Left renal pelvis (tissue), 4 donors: ENCODE results near the gene ALDH3A2. TPM values are rescaled to one million over a fixed set of nuclear protein-coding genes. Genes with fewer than 3 reads are reported as not detected.

ENCODE experiments used
- DNase-seq, 4 donors: peaks; one replicate each; pipeline ENCODE4 v3.0.0-alpha.2; 2013; ENCODE audit warnings: low read depth in 4 of 4, low spot score in 3 of 4
- polyA plus RNA-seq, 4 donors: library from polyadenylated mRNA; unstranded; fragments of 120-200 nt; gene quantifications; one replicate each; pipeline ENCODE4 v1.2.1, GENCODE V29; 2013; ENCODE audit not compliant: insufficient read length in 4 of 4

Gene ALDH3A2
- polyA plus RNA-seq, 4 donors: 81.5 to 98.0 (median 94.9) TPM

DNA sequence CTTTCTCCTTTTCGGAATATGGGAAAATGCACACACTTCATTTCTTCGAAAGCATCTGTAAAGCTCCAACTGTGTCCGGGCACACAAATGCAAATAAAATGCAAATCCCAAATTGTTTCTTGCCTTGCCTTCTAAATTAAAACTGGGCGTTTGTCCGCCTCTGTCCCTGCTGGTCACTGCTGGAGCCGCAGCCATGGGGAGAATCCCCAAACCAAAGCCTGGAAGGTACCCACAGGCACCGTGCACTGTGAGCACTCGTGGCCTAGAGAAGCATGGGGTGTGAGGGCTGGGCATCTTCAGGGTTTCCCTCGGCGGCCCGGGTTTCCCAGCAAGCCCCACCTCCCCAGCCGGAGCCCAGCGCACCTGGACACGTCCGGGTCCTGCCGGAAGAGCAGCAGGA is 64.9 kb downstream of the ALDH3A2 start:
- no peak for DNase-seq

DNA sequence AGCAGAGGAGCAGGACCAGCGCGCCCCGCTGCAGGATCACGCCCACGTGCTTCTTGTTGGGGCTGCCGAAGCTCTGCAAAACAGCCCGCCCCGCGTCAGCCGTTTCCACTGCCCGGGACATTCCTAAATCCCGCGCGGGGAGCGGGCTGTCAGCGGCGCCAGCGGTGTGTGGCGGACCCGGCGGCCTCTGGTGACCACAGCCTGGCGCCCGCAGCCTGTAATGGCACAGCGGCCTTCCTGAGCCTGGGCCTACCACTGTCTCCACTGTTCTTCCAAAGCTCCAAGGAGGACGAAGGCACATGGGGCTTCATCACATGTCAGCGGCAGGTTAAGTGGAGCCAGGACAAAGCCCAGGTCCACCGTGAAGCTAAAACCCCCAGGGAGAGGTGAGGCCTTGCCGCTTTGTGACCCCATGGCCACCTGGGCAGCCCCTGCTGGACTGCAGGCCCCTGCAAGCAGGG is 65.4 kb downstream of the ALDH3A2 start:
- DNase-seq: no peak

DNA sequence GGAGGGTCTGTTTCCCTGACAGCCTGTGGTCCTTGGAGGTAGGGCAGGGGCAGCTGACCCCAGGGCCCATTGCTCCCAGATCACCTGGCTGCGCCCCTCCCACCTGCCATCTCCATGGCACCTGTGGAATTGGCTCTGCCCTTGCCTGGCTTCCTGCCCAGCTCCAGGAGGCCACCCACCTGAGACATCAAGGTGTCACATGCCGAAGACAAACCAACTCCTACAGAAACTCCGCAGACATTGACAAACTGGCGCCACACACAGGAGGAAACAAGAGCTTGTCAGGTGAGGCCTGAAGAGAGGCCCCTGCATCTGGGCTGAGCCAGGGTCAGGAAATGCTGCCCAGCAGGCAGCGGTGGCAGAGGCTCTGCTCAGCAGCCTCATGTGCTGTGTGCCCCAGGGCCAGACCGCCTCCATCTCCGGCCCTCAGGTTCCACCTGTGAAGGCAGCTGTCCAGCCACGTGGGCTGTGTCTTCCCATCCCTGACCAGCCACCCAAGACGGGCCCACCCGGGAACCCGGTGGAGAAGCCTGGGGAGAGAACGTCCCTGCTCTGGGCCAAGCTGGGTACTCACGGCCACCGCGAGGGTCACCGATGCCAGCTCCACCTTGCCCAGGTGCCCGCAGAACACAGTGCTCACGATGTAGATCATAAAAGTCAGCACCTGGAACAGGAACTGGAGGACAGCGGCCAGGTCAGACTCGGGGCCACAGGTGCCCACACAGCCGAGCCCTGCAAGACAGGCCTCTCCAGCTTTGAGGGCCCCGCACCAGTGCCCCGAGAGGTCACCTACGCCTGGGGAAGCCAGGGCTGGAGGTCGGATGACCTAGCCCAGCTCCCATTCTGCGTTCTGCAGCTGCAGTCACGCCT is 66.2 kb downstream of the ALDH3A2 start:
- no peak for DNase-seq

DNA sequence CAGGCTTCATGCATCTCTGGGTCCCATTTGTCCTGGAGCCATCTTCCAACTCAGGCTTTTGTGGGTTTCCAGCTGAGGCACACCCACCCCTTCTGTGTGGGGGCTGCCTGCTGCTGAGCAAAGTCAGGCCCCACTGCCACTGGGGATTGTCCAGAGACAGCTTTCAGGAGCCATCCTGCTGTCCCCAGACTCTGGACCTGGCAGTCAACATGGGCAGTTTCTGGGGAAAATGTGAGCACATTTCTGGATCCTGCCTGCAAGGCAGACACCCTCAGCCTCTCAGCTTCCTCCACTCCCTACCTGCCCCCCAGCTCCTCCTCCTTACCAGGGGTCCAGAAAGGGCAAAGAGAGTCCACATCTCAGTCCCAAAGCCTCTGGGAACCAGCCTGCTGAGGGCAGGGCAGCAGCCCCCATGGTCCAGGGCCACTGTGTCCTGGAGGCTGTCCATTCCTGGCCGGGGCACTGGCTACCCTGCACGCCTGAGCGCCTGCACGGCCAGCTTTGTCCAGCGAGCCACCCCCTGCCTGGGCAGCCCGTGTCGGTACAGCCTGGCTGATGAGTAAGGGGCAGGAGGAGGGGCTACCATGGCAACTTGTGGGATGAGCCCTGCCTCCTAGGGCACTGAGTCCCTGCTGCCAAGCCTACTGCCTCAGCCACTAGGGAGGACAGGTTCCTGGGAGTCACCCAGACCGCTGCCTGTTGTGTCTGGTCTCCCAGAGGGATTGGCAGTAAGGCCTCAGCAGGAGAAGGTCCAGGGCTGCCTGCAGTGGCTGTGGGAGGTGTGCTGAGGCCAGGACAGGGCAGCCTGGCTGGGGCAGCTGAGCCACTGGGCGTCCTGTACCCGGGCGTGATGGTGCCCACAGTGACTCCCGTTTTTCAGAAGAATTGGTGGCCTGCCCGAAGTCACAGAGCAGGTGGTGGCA is 67.8 kb downstream of the ALDH3A2 start, which contains the start of gene SLC47A2:
TSS of gene SLC47A2 (minus strand) at position 477 of the 923 bp plus-strand sequence. CDS start at position 448, 29 bp downstream.
- DNase-seq: no peak

DNA sequence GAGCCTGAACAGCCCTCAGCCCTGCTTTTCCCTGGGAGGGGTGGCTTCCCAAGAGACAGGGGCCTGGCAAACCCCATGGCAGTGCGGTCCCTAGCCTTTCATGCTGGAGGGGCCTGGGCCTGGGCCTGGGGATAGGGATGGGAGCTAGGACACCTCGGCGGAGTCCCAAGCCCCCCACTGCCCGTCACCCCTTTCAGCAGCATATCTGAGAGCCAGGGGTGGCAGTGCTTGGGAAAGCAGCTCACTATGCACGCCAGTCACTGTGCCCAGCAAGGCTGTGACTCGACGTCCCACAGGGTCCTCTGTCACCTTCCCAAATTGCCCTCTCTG is 68.4 kb downstream of the ALDH3A2 start:
- no peak for DNase-seq

DNA sequence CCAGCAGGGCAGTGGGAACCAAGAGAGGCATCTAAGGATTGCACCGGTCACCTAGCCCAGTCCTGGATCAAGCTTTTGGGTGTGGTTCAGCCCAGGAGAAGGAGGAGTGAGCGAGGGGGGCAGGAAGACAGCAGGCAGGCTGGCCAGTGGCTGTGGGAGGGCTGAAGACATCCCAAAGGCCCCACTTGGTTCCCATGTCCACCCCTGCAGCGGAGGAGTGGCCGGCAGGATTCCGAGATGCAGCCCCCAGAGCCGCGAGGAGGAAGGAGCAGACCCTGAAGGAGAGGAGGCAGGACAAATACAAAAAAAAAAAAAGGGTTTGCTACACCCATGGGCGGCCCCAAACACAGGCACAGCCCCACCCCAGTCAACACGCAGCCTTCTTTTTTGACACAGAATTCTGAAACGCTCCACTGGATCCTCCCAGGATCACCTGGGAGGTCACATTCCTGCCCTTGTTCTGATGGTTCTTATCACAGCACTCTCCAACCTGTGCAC is 68.9 kb downstream of the ALDH3A2 start:
- DNase-seq: no peak

DNA sequence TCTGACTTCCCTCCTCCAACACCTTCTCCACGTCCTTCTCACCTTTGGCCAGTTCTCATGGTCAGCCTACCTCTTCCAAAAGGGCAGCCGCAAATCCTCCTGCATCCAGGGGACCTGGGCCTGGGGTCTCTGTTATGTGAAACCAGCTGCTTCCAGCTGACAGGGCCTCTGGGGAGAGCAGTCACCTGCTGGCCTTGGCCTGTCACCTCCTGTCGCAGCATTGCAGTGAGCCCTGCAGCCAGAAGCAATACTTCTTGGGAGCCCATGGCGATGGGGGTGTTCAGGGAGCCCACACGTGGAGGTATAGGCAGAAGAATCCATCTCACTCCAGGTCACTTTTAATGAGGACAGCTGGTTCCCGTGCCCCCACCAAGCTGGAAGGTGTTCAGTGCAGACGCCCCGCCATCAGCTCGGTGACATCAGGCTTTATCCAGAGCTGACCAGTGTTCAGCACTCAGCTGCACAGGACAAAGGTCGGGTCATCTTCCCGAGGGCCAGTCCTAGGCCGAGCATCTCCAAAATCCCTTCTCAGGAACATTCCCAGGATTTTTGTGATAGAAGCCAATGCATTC is 69.6 kb downstream of the ALDH3A2 start:
- no peak for DNase-seq

DNA sequence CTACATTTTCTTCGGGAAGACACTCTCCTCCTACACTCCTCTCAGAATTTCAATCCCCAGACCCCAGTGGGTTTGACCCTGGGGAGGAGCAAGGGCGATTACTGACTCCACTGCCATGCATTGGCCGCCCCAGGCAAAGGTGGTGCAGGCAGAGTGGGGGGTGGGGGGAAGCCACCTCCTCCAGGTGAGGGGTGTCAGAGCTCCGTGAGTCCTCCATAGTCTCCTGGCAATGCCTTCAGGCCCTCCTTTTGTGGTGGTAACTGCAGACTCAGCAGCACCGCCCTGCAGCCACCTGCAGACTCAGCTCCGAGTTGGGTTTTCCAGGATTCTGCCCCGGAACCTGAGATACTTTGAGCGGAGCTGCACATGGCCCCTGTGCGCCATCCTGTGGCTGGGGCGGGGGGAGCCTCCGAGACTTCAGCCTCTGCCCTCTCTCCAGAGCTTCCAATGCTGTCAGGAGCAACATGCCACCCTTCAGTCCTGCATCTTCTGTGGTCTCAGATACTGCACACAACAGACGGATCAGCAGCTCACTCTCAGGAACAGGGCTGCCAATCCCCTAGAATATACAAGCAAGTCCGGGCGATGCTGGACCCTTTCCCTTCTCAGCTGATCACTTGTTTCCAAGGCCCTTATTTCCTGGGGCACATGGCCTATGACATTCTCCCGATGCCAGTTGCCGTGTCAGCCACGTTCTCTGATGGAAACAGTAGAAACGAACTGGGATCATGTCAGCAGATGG is 70.2 kb downstream of the ALDH3A2 start:
- no peak for DNase-seq

DNA sequence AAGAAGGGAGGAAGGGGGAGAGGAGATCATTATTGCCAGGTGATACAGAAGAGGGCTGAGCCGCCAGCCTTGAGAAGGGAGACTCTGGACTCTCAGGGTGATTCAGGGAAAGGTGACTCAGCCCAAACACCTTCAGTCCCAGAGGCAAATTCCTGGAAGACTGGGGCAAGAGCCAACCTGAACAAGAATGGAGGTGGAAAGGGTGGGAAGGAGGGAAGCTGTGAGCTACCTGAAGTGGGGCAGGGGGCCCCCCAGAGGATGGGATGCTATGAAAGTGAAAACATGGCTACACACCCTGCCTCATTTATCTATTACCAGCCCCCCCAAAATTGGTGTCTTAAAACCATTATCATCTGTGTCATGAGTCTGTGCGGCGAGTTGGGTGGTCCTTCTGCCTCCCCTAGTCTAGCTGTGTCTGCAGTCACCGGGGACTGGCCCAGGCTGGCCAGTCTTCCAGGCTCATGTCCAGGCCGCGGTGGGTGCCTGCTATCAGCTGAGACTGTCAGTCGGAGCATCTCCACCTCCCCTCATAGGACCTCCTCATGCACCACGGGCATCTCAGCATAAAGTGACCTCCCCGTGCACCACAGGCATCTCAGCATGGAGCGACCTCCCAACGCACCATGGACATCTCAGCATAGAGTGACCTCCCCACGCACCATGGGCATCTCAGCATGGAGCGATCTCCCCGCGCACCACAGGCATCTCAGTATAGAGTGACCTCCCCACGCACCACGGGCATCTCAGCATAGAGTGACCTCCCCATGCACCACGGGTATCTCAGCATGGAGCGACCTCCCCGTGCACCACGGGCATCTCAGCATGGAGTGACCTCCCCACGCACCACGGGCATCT is 71.0 kb downstream of the ALDH3A2 start:
- no peak for DNase-seq

DNA sequence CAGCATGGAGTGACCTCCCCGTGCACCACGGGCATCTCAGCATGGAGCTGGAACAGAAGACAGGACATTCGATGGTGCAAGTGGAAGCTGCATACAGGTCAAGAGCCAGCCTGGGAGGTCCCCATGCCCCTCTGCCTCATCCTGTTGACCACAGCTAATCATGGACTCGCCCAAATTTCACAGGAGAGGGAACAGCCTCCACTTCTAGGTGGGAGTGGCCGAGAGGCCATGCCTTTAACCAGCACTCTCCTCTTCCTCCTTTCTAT is 71.6 kb downstream of the ALDH3A2 start:
- DNase-seq: no peak

DNA sequence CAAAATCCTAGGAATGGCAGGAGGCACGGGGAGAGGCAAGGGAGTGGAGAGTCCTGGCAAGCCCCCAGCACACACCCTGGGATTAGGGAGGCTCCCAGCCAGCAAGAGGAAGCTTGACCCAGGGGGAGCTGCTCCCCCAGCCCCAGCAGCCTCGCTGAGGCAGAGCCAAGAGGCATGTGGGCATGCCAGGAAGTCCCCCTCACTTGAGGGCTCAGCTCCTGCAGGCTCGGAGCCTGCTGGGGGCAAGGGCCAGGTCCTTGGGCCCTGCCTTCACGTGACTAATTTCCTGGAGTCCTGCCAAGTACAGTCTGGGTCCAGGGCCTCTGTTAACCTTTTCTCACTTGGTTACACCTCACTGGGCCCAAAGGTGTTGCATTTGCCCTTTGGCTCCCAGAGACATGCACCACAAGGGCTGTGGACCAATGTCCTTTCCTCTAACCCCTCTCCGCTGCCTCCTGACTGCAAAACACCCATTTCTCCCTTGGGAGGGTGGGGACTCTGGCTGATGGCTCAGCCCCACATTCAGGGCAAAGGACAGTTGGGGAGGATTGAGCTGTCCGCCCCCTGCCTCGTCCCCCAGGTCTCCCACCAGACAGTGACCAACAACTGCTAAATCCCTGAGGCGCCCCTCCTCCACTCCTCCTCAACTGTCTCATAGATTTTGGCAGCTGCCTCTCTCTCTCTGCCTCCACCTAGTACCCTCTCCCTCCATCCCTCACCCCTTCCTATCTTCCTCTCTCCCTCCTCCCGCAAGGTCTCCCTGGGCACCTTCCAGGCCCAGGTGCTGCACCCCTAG is 72.3 kb downstream of the ALDH3A2 start:
- no peak for DNase-seq

DNA sequence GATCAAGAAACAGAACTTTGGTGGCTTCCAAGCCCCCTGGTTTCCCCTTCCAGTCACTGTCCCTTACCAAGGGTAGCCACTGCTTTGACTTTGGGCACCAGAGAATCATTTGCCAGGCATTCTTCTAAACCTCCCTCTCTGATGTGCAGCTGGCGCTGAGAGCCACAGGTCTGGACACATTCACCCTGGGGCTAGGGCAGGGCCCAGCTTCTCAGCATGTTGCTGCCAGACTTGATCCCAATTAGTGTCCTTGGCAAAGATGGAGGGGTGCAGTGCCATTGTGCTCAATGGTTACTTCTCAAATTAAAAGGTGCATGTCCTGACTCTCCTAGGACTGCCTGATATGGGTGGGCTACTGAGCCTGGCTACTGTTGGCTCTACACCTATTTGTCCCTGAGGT is 75.4 kb downstream of the ALDH3A2 start:
- no peak for DNase-seq

DNA sequence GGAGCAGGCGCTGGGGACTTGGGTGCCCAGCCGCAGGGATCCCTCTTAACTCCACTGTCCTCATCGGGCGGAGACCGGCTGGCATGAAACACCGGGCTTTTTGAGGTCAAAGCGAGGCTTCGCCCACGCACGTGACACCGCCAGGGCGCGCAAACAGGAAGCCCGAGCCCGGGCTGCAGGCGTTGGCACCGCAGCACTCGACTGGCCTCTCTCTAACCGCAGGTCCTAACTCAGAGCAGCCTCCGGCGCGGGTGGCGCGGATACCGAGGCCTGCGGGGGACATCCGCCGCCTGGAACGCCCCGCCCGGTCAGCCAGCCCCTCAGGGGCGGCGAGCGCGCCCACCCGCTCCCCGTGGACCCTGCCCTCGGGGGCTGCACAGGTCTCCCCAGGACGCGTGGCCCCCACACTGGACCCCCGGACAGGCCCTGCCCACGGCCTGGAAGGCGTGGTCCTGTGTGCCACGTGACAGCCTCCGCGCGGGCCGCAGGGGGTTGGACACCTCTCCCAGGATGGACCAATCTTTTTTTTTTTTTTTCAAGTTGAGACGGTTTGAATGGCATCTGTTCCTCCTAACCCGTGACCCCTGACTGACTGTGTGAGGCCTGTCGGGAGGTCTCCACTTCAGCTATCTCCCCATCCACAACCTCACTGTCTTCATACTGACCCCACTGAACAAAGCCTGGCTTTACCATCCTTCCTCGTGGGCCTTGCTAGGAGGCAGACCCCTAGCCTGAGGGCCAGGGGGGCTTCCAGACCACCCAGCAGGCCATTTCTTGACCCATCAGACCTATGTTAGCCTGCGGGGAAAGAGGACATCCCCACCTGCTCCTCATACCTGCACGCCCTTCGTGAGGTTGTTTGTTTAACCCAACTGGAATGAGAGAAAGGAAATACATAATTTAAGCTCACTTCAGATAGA is 76.2 kb downstream of the ALDH3A2 start:
- DNase-seq: no peak

DNA sequence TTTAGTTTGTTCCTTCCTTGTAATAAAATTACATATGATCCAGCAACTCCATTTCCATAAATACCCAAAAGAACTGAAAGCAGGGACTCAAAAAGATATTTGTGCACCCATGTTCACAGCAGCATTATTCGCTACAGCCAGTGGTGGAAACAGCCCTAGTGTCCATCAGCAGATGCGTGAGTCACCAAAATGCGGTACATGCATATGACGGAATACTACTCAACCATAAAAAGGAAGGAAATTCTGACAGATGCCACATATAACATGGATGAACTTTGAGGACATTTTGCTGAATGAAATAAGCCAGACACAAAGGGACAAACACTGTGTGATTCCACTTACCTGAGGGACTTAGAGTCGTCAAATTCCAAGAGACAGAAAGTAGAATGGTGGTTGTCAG is 76.9 kb downstream of the ALDH3A2 start:
- no peak for DNase-seq

DNA sequence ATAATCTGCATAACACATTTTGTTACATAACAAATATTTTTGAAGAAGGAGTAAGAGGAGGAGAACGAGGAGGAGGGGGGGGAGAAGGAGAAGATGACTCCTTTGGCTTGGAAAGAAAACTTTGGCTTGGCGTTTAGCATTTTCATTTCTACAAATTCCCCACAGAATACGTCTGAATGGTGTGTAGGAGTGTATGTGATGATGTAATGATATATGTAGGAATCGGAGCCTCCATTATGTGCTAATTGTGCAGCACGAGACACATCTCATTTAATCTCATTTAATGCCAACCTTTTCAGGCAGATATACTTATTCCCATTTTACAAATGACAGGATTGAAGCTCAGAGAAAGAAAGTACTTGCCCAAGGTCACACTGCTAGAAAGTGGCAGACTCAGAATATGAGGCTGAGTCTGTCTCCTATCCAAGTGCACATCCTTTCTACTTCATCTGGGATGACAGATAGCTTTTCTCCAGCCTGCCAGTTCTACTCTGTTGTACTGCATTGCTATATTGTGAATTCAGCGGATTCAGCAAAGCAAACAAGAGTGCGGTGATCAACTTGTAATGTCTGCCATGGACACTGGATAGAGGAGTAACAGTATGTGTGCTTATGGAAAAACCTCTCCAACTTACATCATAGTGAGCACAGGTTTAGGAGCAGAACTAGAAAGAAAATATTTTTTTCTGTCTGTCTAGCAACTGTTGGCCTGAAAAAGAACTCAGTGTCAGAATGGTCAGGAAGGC is 78.3 kb downstream of the ALDH3A2 start:
- DNase-seq: no peak
